BJ (cell line): Measurements from ENCODE around the gene SAV1. TPM values are rescaled to one million over a fixed set of nuclear protein-coding genes. Genes with fewer than 3 reads are reported as not detected.

Experiments
- CTCF ChIA-PET: fragments of 350-600 bp; formaldehyde crosslinking; extraction: SDS; loops from one replicate; lab custom pipeline; 2021; ENCODE audit warnings: antibody characterized with exemption, inconsistent platforms; lab: Yijun Ruan, JAX
- POLR2A ChIA-PET: fragments of 300-600 bp; sonication (Branson Sonifier 250); formaldehyde crosslinking; extraction: SDS; loops from one replicate; lab custom pipeline; 2021; ENCODE audit warnings: antibody characterized with exemption; lab: Charles Lee
- DNase-seq: peaks from one replicate; pipeline ENCODE4 v3.0.0-alpha.2; 2011; ENCODE audit warnings: low read depth
- H3K27me3 ChIP-seq: 2 replicates; pipeline ENCODE4 v1.6.0; 2011; ENCODE audit warnings: low read length; ENCODE audit not compliant: control insufficient read depth, insufficient read depth
- H3K36me3 ChIP-seq: 2 replicates; pipeline ENCODE4 v1.5.1; 2011; ENCODE audit warnings: low read length; ENCODE audit not compliant: control insufficient read depth, insufficient read depth
- H3K4me3 ChIP-seq: 2 replicates; pipeline ENCODE4 v1.5.1; 2011; ENCODE audit warnings: low read depth, mild to moderate bottlenecking, control low read depth, low read length
- polyA plus RNA-seq: library from polyadenylated mRNA; depleted of rRNA; stranded (reverse); fragments of >200 nt; gene quantifications from 2 replicates; pipeline ENCODE4 v1.2.3, GENCODE V29; 2011
- TF ChIP-seq, protein P1 (sequence below): IDR thresholded peaks from 2 replicates; pipeline ENCODE4 v1.5.1; 2011; ENCODE audit warnings: low read depth, mild to moderate bottlenecking, control low read depth, inconsistent platforms, low read length, moderate library complexity; ENCODE audit not compliant: insufficient read depth

SAV1 gene
- polyA plus RNA-seq, 1 experiment, result 10.4 TPM

- CTCF ChIA-PET, result no interaction called here
- no peak for DNase-seq
- POLR2A ChIA-PET, result no interaction called here
Observed at GRCh38 chr14:50679674-50680073, 11.6 kb upstream of the SAV1 start.

DNA sequence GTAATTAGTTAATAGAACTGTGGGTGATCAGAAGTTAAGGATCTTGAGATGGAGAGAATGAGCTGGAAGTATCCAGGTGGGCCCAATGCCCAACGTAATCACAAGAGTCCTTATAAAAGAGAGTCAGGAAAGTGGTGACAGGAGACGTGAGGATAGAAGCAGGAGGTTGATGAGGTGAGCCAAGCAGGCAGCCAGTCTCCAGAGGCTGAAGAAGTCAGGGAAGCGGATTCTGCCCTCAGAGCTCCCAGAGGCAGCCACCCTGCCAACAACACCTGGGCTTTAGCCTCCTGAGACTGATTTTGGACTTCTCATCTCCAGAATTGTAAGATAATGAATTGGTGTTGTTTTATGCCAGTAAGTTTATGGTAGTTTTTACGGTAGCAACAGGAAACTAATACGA is 10.1 kb upstream of the SAV1 start:
- CTCF ChIA-PET, result interaction anchor here (0.7 to 1.2 kb wide), 5 partner anchors 14 to 99 kb away, joined by 3 to 4 read pairs (median 3); no protein-coding TSS in a partner anchor
- TF ChIP-seq, protein P1, sequence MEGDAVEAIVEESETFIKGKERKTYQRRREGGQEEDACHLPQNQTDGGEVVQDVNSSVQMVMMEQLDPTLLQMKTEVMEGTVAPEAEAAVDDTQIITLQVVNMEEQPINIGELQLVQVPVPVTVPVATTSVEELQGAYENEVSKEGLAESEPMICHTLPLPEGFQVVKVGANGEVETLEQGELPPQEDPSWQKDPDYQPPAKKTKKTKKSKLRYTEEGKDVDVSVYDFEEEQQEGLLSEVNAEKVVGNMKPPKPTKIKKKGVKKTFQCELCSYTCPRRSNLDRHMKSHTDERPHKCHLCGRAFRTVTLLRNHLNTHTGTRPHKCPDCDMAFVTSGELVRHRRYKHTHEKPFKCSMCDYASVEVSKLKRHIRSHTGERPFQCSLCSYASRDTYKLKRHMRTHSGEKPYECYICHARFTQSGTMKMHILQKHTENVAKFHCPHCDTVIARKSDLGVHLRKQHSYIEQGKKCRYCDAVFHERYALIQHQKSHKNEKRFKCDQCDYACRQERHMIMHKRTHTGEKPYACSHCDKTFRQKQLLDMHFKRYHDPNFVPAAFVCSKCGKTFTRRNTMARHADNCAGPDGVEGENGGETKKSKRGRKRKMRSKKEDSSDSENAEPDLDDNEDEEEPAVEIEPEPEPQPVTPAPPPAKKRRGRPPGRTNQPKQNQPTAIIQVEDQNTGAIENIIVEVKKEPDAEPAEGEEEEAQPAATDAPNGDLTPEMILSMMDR, result no peak
- H3K4me3 ChIP-seq, result no peak overlapping the region
- no peaks in the 10 kb centered on the region for H3K36me3 ChIP-seq
- POLR2A ChIA-PET, result interaction anchor here (1.0 kb wide), 1 partner anchor 118 kb away, joined by 5 read pairs; the partner anchor contains the start of gene ATL1
- DNase-seq, result no peak
- no peaks in the 10 kb centered on the region for H3K27me3 ChIP-seq

More at GRCh38 chr14:50679674-50680073, 11.6 kb upstream of the SAV1 start:
- Histone ChIP-seq H3K36me3 (no peaks in the 10 kb centered on the region), H3K27me3 (no peaks in the 10 kb centered on the region), H3K4me3 (no peak overlapping the region)
- TF ChIP-seq, protein P1, result no peak

- TF ChIP-seq, protein P1, result no peak
- CTCF ChIA-PET, result interaction anchor here (0.7 to 1.2 kb wide), 5 partner anchors 15 to 100 kb away, joined by 3 read pairs; no protein-coding TSS in a partner anchor
- no peaks in the 10 kb centered on the region for H3K27me3 ChIP-seq
- no peaks in the 10 kb centered on the region for H3K36me3 ChIP-seq
- no peak for DNase-seq
- POLR2A ChIA-PET, result interaction anchor here (1.0 kb wide), 1 partner anchor 117 kb away, joined by 5 read pairs; the partner anchor contains the start of gene ATL1
- no peak overlapping the region for H3K4me3 ChIP-seq
Observed at GRCh38 chr14:50677527-50678063, 9.5 kb upstream of the SAV1 start.

DNA sequence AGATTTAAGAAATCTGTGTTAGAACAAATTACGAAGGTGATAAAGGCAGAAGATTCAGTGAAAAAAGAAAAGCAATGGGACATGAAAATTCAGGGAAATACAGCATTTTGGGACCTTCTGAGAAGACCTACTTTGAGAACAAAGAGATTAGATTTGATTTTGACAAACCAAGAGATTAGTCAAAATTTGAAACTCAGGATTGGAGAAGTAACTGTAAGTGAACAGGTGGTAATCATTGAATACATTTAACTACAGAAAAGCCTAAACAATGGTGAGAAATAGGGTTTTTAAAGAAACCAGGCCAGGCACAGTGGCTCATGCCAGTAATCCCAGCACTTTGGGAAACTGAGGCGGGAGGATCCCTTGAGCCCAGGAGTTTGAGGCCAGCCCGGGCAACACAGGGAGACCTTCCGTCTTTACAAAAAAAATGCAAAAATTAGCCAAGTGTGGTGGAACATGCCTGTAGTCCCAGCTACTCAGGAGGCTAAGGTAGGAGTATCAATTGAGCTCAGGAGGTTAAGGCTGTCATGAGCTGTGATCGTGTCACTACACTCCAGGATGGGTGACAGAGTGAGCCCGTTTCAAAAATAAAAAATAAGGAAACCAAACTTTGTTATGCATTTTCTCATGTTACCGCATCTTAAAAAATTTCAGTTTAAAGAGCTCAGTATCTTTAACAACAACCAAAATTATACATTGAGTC is 8.9 kb upstream of the SAV1 start:
- DNase-seq, result no peak
- TF ChIP-seq, protein P1, result no peak
- ChIA-PET CTCF (interaction anchor here (0.7 to 0.8 kb wide), 2 partner anchors 11 to 26 kb away, joined by 3 read pairs; no protein-coding TSS in a partner anchor), POLR2A (no interaction called here)
- Histone ChIP-seq H3K4me3 (no peak overlapping the region), H3K36me3 (no peaks in the 10 kb centered on the region), H3K27me3 (no peaks in the 10 kb centered on the region)

GRCh38 chr14:50675597-50675996 is 7.5 kb upstream of the SAV1 start:
- Histone ChIP-seq H3K27me3 (no peaks in the 10 kb centered on the region), H3K4me3 (no peak overlapping the region), H3K36me3 (no peaks in the 10 kb centered on the region)
- POLR2A ChIA-PET, result no interaction called here
- CTCF ChIA-PET, result no interaction called here
- TF ChIP-seq, protein P1, result no peak
- DNase-seq, result no peak
